Fibroblast of the aortic adventitia (primary cell): ENCODE results near the gene EIF4G2. TPM values are rescaled to one million over a fixed set of nuclear protein-coding genes. Genes with fewer than 3 reads are reported as not detected.

ENCODE experiments used
- DNase-seq: peaks from one replicate; pipeline ENCODE4 v3.0.0-alpha.2; 2010; ENCODE audit warnings: low read depth
- H3K4me3 ChIP-seq: 2 replicates; pipeline ENCODE4 v1.5.1; 2011; ENCODE audit warnings: low read depth, mild to moderate bottlenecking, control low read depth, low read length, moderate library complexity
- CTCF ChIP-seq: IDR thresholded peaks from 2 replicates; pipeline ENCODE4 v1.5.1; 2011; ENCODE audit warnings: mild to moderate bottlenecking, low read length, control low read depth, inconsistent platforms; ENCODE audit not compliant: insufficient read depth
- total RNA-seq: library from RNA; depleted of rRNA; stranded (reverse); fragments of >200 nt; gene quantifications from 2 replicates; pipeline ENCODE4 v1.2.3, GENCODE V29; 2012; ENCODE audit warnings: low replicate concordance

Gene EIF4G2
- total RNA-seq, 1 donor: 1,086 TPM

DNA sequence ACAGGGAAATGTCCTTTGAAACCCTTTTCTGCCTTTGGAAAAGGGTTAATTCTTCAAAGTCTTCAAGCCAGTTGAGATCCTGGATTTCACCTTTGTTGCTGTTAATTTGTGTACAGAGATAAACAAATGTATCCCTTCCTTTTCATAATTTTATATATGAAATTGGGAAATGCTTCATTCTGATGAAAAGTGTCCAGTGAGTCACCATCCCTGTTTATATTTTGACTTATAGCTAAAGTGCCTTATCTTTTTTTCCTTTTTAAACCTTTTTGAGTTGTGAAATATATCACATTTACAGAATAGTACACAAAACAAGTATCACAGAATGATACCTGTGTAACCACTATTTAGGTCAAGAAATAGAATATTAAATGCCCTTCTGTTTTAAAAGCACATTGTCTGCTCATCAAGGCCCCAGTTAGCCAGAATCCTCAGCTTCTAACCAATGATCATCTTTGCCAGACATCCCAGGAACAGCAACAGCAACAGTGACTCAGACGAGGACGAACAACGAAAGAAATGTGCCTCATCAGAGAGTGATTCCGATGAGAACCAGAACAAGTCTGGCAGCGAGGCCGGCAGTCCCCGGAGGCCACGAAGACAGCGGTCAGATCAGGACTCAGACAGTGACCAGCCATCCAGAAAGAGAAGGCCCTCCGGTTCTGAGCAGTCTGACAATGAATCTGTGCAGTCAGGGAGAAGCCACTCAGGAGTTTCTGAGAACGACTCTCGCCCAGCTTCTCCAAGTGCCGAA is 30.3 kb downstream of the EIF4G2 start:
- peak; percentile 85 for DNase-seq
- TF ChIP-seq CTCF: no peak
- H3K4me3 ChIP-seq: no peak overlapping the region

- no peak overlapping the region for H3K4me3 ChIP-seq
- peak; percentile 25 for DNase-seq
- no peak for TF ChIP-seq CTCF
Measured at GRCh38 chr11:10777806-10778205, 30.9 kb downstream of the EIF4G2 start.

- no peak overlapping the region for H3K4me3 ChIP-seq
- no peak for DNase-seq
- no peak for TF ChIP-seq CTCF
Measured at GRCh38 chr11:10777393-10777793, 31.3 kb downstream of the EIF4G2 start.

DNA sequence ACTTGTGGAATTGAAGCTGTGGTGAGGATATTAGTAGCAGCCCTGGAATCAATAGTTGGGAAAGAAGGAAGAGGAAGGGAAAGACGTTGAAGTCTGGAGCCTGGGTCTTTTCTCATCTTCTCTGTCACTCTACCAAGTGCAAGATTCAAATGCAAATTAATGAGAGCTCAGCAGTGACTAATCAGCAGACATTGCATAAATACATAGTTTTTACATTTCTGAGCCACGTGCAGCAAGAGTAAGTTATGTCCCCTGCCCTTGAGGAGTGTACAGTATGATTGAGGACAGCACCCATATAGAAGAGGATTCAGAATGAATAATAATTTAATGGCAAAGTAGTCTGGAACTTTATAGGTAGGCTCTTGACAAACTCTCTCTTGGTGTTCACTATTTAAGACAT is 33.9 kb downstream of the EIF4G2 start:
- TF ChIP-seq CTCF: no peak
- H3K4me3 ChIP-seq: no peak overlapping the region
- no peak for DNase-seq

DNA sequence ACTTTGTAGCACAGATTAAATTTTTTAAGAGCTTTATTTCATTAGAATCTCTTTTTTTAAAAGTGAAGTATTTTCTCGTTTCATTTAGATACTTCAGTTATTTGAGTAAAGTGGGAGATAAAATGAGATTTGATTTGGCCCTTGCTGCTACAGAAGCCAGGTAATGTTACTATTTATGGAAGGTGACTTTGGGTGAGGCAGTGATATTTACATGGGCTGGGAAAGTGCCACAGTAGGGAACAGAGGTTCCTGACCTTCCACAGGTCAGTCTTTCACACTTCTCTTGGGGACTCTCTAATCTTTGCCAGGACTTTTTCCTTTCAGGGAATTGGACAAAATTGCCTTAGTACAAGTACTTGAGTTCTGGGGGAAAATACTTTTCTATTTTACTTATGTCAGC is 37.3 kb downstream of the EIF4G2 start:
- TF ChIP-seq CTCF: no peak
- H3K4me3 ChIP-seq: no peak overlapping the region
- no peak for DNase-seq

DNA sequence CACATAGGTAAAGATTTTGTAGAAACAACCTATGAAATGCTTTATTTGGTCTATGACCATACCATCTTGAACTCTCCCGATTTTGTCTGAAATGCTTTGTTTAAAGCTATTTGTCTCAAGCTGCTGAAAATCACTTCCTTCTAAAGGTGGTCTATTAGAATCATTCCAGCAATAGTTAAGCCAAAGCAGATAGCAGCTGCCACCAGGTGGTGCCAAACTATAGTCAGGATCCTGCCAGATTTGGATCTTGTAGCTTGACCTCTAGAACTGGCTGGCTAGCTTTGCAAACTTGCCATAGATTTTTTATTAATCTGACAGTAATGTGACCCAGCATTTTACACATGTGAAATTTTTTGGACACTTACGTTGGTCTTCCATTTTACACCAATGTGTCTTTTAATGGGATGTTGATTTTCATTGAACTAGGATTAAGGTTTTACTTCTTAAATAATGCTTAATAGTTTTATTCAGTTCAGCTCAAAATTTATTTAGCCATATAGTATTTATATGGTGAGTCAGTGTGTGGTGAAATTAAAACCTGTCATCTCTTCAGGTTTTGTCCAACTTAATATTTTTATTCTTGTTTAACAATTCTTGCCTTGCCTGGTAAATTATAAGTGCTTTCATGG is 38.0 kb downstream of the EIF4G2 start:
- H3K4me3 ChIP-seq: no peak overlapping the region
- DNase-seq: peak; percentile 59
- TF ChIP-seq CTCF: peak; percentile 75
